Measurements from ENCODE around the gene AMY1A.
"Not testable (repeated sequence)": the region's sequence is repeated elsewhere in the genome, so short reads cannot be mapped to it uniquely, and the experiment has no call there.

Gene AMY1A

GRCh38 chr1:103655460-103655859, at the start of gene AMY1A:
TSS of gene AMY1A (plus strand) at chr1:103655760. CDS start at chr1:103656331, 571 bp downstream.
- not testable (repeated sequence) for DNase-seq (ENCODE audit: low spot score)

DNA sequence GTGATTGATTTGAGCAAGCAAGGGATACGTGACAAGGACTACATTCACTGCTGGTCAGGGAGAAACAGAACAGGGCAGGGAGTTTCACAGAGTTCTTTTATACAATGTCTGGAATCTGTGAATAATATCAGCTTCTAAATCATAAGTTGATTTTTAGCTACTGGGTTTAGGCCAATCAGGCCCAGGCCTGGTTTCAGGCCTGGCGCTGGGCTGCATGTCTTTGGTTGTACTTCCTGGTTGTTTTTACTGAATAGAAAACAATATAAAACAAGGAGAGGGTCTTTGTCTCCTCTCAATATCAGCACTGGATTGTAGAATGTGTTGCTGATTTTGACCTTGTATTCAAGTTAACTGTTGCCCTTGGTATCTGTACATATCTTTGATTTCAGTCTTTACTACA, 39.2 kb upstream of the AMY1A start:
- DNase-seq (ENCODE audit: low spot score) = no peak
- TF ChIP-seq, protein P1, sequence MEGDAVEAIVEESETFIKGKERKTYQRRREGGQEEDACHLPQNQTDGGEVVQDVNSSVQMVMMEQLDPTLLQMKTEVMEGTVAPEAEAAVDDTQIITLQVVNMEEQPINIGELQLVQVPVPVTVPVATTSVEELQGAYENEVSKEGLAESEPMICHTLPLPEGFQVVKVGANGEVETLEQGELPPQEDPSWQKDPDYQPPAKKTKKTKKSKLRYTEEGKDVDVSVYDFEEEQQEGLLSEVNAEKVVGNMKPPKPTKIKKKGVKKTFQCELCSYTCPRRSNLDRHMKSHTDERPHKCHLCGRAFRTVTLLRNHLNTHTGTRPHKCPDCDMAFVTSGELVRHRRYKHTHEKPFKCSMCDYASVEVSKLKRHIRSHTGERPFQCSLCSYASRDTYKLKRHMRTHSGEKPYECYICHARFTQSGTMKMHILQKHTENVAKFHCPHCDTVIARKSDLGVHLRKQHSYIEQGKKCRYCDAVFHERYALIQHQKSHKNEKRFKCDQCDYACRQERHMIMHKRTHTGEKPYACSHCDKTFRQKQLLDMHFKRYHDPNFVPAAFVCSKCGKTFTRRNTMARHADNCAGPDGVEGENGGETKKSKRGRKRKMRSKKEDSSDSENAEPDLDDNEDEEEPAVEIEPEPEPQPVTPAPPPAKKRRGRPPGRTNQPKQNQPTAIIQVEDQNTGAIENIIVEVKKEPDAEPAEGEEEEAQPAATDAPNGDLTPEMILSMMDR (IDR thresholded peaks at IDR 0.05; ENCODE audit: extremely low read depth, missing control alignments) = no peak

DNA sequence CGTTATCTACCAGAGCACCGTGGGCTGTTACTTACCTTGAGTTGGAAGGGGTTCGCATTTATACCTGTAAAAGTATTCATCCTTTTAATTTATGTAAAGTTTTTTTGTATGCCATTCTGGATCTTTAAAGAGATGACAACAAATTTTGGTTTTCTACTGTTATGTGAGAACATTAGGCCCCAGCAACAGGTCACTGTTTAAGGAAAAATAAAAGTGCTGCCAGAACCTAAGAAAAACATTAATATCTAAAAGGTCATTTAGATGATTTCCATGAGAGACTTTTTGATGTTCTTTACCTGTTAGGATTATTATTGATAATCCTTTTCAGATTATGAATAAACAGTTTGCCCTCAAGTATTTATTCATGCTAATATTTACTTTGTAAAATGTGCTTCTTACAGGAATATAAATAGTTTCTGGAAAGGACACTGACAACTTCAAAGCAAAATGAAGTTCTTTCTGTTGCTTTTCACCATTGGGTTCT, 38.5 kb upstream of the AMY1A start, which contains the start of gene AMY2A:
Gene AMY2A (plus strand): TSS at position 434 of the 484 bp plus-strand sequence. CDS start 14 bp downstream, at position 448.
- not testable (repeated sequence) for DNase-seq (ENCODE audit: low spot score)

DNA sequence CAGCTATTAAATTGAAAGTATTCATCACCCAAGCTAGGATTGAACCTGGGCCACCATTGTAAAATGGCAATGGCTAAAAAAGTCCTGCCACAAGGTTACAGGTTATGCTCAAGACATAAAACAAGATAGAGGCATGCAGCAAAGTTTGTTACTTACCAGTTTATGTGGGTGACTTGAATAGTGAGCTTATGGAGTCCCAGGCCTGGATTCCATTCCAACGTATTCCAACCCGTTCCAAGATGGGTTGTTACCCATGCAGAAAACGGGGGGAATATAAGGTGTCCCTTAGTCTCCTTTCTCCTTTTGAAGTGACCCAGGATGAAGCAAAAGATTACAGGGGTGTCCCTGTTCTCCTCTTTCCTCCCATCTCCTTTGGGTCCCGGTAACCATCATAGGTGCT, 28.1 kb upstream of the AMY1A start:
- not testable (repeated sequence) for DNase-seq (ENCODE audit: low spot score)

GRCh38 chr1:103641194-103641593, 14.4 kb upstream of the AMY1A start:
- not testable (repeated sequence) for DNase-seq (ENCODE audit: low spot score)

DNA sequence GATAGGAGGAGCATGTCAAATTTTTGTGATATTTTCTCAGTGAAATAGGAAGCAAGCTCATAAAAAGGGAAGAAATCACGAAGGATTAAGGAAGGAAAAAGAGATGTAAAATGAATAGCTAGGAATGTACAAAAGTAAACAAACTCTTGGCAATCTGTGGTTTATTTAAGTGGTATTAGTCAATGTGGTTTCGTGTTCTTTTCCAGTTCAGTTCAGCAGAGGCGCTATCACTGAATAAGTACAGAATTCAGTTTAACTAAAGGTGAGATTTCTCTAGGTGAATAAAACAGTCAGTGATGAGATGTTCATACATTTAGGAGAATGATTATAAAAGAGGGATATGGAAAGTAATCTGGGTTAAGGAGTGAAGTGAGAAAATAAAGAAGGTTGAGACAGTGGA, 11.7 kb upstream of the AMY1A start:
- DNase-seq (ENCODE audit: low spot score) = not testable (repeated sequence)

DNA sequence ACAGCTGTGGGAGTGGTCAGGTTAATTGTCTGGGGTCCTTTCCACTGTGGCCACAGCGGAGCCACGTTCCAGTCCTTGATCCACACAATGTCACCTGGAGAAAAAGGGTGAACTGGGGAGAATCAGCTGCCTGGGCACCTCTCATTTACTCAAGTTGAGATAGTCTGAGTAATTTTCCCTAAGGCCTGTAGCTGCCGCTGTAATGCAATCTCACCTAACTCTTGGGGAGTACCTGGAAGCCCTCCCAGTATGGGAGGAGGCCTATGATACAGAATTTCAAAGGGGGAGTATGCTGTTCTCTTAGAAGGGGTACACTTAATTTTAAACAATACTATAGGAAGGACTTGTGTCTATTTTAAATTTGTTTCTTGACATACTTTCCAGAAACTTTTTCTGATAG, 5.3 kb upstream of the AMY1A start:
- DNase-seq (ENCODE audit: low spot score) = not testable (repeated sequence)

DNA sequence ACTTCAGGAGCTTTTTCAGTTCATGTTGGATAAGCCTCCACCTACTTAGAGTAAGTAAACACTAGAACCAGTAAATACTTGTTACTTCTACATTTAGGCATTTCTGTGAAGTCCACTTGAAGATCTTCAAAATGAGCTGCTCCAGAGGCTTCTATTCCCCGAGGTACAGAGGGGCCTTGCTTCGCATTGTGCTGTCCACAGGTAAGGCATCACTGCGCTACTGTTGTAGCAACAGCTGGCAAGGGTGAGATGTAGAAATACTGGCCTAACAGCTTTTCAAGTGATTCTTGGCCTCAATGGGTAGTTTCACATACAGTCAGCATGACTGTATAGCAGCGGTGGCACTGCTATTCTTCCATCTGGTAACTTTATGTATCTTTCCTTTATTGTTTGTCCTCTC, 4.7 kb upstream of the AMY1A start:
- not testable (repeated sequence) for DNase-seq (ENCODE audit: low spot score)

GRCh38 chr1:103654133-103654532, 1.4 kb upstream of the AMY1A start:
- DNase-seq (ENCODE audit: low spot score) = not testable (repeated sequence)

GRCh38 chr1:103676335-103676734, 20.8 kb downstream of the AMY1A start:
- not testable (repeated sequence) for DNase-seq (ENCODE audit: low spot score)

GRCh38 chr1:103696110-103696509, 40.5 kb downstream of the AMY1A start, which contains the start of gene AMY1B:
TSS of gene AMY1B (minus strand) at chr1:103696210. CDS start at chr1:103695639, 571 bp downstream.
- not testable (repeated sequence) for DNase-seq (ENCODE audit: low spot score)

- DNase-seq (ENCODE audit: low spot score) = not testable (repeated sequence)
Measured at GRCh38 chr1:103697430-103697829, 41.9 kb downstream of the AMY1A start.

- DNase-seq (ENCODE audit: low spot score) = not testable (repeated sequence)
Measured at GRCh38 chr1:103700669-103701068, 45.1 kb downstream of the AMY1A start.

DNA sequence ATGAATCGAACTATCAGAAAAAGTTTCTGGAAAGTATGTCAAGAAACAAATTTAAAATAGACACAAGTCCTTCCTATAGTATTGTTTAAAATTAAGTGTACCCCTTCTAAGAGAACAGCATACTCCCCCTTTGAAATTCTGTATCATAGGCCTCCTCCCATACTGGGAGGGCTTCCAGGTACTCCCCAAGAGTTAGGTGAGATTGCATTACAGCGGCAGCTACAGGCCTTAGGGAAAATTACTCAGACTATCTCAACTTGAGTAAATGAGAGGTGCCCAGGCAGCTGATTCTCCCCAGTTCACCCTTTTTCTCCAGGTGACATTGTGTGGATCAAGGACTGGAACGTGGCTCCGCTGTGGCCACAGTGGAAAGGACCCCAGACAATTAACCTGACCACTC, 45.7 kb downstream of the AMY1A start:
- DNase-seq (ENCODE audit: low spot score) = not testable (repeated sequence)

DNA sequence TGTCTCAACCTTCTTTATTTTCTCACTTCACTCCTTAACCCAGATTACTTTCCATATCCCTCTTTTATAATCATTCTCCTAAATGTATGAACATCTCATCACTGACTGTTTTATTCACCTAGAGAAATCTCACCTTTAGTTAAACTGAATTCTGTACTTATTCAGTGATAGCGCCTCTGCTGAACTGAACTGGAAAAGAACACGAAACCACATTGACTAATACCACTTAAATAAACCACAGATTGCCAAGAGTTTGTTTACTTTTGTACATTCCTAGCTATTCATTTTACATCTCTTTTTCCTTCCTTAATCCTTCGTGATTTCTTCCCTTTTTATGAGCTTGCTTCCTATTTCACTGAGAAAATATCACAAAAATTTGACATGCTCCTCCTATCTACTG, 52.1 kb downstream of the AMY1A start:
- not testable (repeated sequence) for DNase-seq (ENCODE audit: low spot score)

DNA sequence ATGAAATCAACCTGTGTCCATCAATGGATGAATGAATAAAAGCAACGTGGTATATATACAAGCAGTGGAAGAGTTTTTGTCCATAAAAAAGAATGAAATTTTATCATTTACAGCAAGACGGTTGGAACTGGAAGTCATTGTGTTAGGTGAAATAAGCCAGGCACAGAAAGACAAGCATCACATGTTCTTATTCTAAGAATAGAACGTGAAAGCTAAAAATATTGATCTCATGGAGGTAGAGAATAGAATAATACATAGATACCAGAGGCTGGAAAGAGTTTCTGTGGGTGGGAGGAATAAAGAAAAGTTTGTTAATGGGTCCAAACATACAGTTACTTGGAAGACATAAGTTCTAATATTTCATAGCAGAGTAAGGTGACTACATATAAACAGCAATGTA, 54.8 kb downstream of the AMY1A start:
- not testable (repeated sequence) for DNase-seq (ENCODE audit: low spot score)
